IMR-90 (cell line): ENCODE data around the gene POMZP3. TPM values are rescaled to one million over a fixed set of nuclear protein-coding genes. Genes with fewer than 3 reads are reported as not detected.
"Not testable (repeated sequence)": the region's sequence is repeated elsewhere in the genome, so short reads cannot be mapped to it uniquely, and the experiment has no call there.

ENCODE experiments used
- ATAC-seq: fragments of 200-7000 bp; cut with Tn5 transposase; 2 replicates; pipeline ENCODE4 v1.9.1; 2020; ENCODE audit warnings: low read depth, mild to moderate bottlenecking, moderate library complexity
- BruUV-seq: library from RNA; stranded (reverse); fragments of 400-500 nt; replicated peaks from 2 replicates; lab custom pipeline; 2021; lab: Mats Ljungman, UMichigan
- CTCF ChIA-PET: fragments of 300-600 bp; formaldehyde crosslinking; extraction: SDS; loops from one replicate; lab custom pipeline; 2021; ENCODE audit warnings: antibody characterized with exemption; lab: Yijun Ruan, JAX
- POLR2A ChIA-PET: fragments of 300-600 bp; sonication (Branson Sonifier 250); formaldehyde crosslinking; loops from one replicate; lab custom pipeline; 2022; ENCODE audit warnings: antibody characterized with exemption; ENCODE audit not compliant: unreplicated experiment; lab: Charles Lee
- DNase-seq: peaks from one replicate; pipeline ENCODE4 v3.0.0; 2013
- H2AFZ ChIP-seq: replicated peaks from 2 replicates; pipeline ENCODE3; 2013; ENCODE audit warnings: low read length, mild to moderate bottlenecking; ENCODE audit not compliant: poor library complexity
- H2AK5ac ChIP-seq: 2 replicates; pipeline ENCODE4 v1.6.1; 2013; ENCODE audit warnings: low read depth, low read length, inconsistent platforms
- H2AK9ac ChIP-seq: replicated peaks from 2 replicates; pipeline ENCODE3; 2013; ENCODE audit warnings: mild to moderate bottlenecking, low read depth, low read length, moderate library complexity; ENCODE audit not compliant: poor library complexity
- H2BK120ac ChIP-seq: 2 replicates; pipeline ENCODE4 v1.6.1; 2013; ENCODE audit warnings: low read depth, low read length, inconsistent platforms
- H2BK15ac ChIP-seq: 3 replicates; pipeline ENCODE4 v1.6.1; 2013; ENCODE audit warnings: low read depth, low read length, inconsistent platforms
- H2BK20ac ChIP-seq: 2 replicates; pipeline ENCODE4 v1.6.1; 2013; ENCODE audit warnings: low read depth, mild to moderate bottlenecking, inconsistent platforms, low read length, moderate library complexity
- H2BK5ac ChIP-seq: 2 replicates; pipeline ENCODE4 v1.6.1; 2013; ENCODE audit warnings: mild to moderate bottlenecking, low read depth, low read length, inconsistent platforms; ENCODE audit not compliant: poor library complexity, severe bottlenecking
- H3K14ac ChIP-seq: replicated peaks from 2 replicates; pipeline ENCODE4 v1.6.1; 2013; ENCODE audit warnings: low read depth, low read length, inconsistent platforms
- H3K18ac ChIP-seq: 2 replicates; pipeline ENCODE4 v1.6.1; 2013; ENCODE audit warnings: low read depth, low read length, control low read depth
- H3K23ac ChIP-seq: 2 replicates; pipeline ENCODE4 v1.6.1; 2013; ENCODE audit warnings: low read depth, low read length, inconsistent platforms
- H3K27ac ChIP-seq: 2 replicates; pipeline ENCODE4 v1.5.1; 2013; ENCODE audit warnings: mild to moderate bottlenecking, control low read depth, low read length; ENCODE audit not compliant: insufficient read depth
- H3K27me3 ChIP-seq: 2 replicates; pipeline ENCODE4 v1.6.1; 2013; ENCODE audit warnings: low read length; ENCODE audit not compliant: control insufficient read depth, insufficient read depth
- H3K36me3 ChIP-seq: 2 replicates; pipeline ENCODE4 v1.6.1; 2013; ENCODE audit warnings: low read length, mixed read lengths; ENCODE audit not compliant: control insufficient read depth, insufficient read depth
- H3K4ac ChIP-seq: 2 replicates; pipeline ENCODE4 v1.6.1; 2013; ENCODE audit warnings: low read depth, low read length, inconsistent platforms
- H3K4me1 ChIP-seq: 2 replicates; pipeline ENCODE4 v1.6.1; 2013; ENCODE audit warnings: low read length, mixed read lengths; ENCODE audit not compliant: control insufficient read depth, insufficient read depth
- H3K4me2 ChIP-seq: 2 replicates; pipeline ENCODE4 v1.6.1; 2013; ENCODE audit warnings: low read depth, mild to moderate bottlenecking, control low read depth, low read length, moderate library complexity
- H3K4me3 ChIP-seq: 2 replicates; pipeline ENCODE4 v1.5.1; 2013; ENCODE audit warnings: low read depth, mild to moderate bottlenecking, control low read depth, low read length, moderate library complexity; ENCODE audit not compliant: insufficient read depth
- H3K56ac ChIP-seq: 2 replicates; pipeline ENCODE4 v1.6.1; 2013; ENCODE audit warnings: low read length, inconsistent platforms; ENCODE audit not compliant: insufficient read depth; ENCODE audit errors: extremely low read depth
- H3K79me1 ChIP-seq, 2 experiments: 2 replicates each; pipeline ENCODE4 v1.6.1; 2013; ENCODE audit warnings: low read length in 2 of 2, inconsistent platforms in 1 of 2, low read depth in 1 of 2
- H3K9ac ChIP-seq: 2 replicates; pipeline ENCODE4 v1.6.1; 2013; ENCODE audit warnings: low read depth, low read length, control low read depth
- H3K9me1 ChIP-seq: 2 replicates; pipeline ENCODE4 v1.6.1; 2013; ENCODE audit warnings: low read length, inconsistent platforms; ENCODE audit not compliant: insufficient read depth
- H3K9me3 ChIP-seq: 2 replicates; pipeline ENCODE4 v1.6.1; 2013; ENCODE audit warnings: low read length; ENCODE audit not compliant: control insufficient read depth, insufficient read depth
- H4K20me1 ChIP-seq: 2 replicates; pipeline ENCODE4 v1.6.1; 2013; ENCODE audit warnings: low read length, inconsistent platforms; ENCODE audit not compliant: insufficient read depth
- H4K5ac ChIP-seq: 2 replicates; pipeline ENCODE4 v1.6.1; 2013; ENCODE audit warnings: mild to moderate bottlenecking, low read depth, low read length, control low read depth
- H4K8ac ChIP-seq, 2 experiments: 2 replicates each; pipeline ENCODE4 v1.6.1; 2013; ENCODE audit warnings: low read depth in 2 of 2, low read length in 2 of 2, control low read depth in 1 of 2, inconsistent platforms in 1 of 2
- H4K91ac ChIP-seq: 2 replicates; pipeline ENCODE4 v1.6.1; 2013; ENCODE audit warnings: low read depth, low read length, inconsistent platforms; ENCODE audit not compliant: insufficient read depth
- WGBS, 2 experiments: methylation state at CpG; one replicate each; pipeline versions ENCODE4 v1.1.5 to v1.1.7; 2013; ENCODE audit warnings: missing lambda C conversion rate in 2 of 2; ENCODE audit not compliant: insufficient read length in 1 of 2; ENCODE audit errors: extremely low coverage in 2 of 2; 5-methylcytosine and 5-hydroxymethylcytosine counted together
- dilution Hi-C: fragments of 300-500 bp; cut with HindIII; formaldehyde crosslinking; loops from one replicate; pipeline ENCODE4 v1.14.3; 2018; ENCODE audit warnings: low sequenced_read_pairs; ENCODE audit not compliant: unreplicated experiment
- in situ Hi-C: fragments of 300-500 bp; cut with MboI; formaldehyde crosslinking; loops from 3 replicates; pipeline ENCODE4 v1.14.3; 2019; ENCODE audit warnings: low sequenced_read_pairs, inconsistent platforms, mixed read lengths
- intact Hi-C: fragments of 100-400 bp; cut with micrococcal nuclease; formaldehyde crosslinking; loops from 2 replicates; pipeline ENCODE4 v1.10.0; 2022
- polyA plus RNA-seq, 3 experiments: library from polyadenylated mRNA; depleted of rRNA; stranded (reverse); fragments of >200 nt; gene quantifications; 2 replicates each; pipeline ENCODE4 v1.2.3, GENCODE V29; 2012; ENCODE audit warnings: low replicate concordance in 1 of 3
- total RNA-seq: library from RNA; depleted of rRNA; stranded (reverse); fragments of >200 nt; gene quantifications from 2 replicates; pipeline ENCODE4 v1.2.3, GENCODE V29; 2012

Gene POMZP3
- total and polyA plus RNA-seq, 2 of the 4 experiments (the other 2 are of a cell fraction), result 1.4 to 4.8 TPM

DNA sequence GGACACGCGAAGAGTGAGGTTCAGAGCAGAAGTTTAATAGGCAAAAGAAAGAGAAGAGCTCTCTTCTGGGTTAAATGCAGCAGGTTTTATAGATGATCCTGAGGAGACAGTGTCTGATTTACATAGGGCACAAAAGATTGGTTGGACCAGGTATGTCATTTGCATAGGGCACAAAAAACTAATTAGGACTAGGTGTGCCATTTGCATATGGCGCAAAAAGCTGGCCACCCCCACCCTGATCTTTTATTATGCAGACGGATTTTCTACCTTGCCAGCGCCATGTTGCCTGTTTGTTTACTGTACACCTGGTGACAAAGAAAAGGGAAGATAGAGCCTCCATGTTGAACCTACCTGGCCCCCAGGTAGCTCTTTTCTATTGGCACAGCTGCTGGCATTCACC, 46.3 kb upstream of the POMZP3 start:
- CTCF ChIA-PET, H4K91ac ChIP-seq, H2AK5ac ChIP-seq, H2BK120ac ChIP-seq, BruUV-seq, H3K14ac ChIP-seq, intact Hi-C loops, H3K4ac ChIP-seq, H3K27me3 ChIP-seq, H2BK20ac ChIP-seq, H3K36me3 ChIP-seq, H4K5ac ChIP-seq, H3K79me1 ChIP-seq, H2BK5ac ChIP-seq, H3K4me2 ChIP-seq, H3K9ac ChIP-seq, H3K23ac ChIP-seq, H4K8ac ChIP-seq, DNase-seq, H3K9me1 ChIP-seq, H3K4me1 ChIP-seq, H2BK15ac ChIP-seq, H4K20me1 ChIP-seq, H3K9me3 ChIP-seq, in situ Hi-C loops, dilution Hi-C loops, H3K27ac ChIP-seq, H3K56ac ChIP-seq, H2AFZ ChIP-seq, H3K4me3 ChIP-seq, H2AK9ac ChIP-seq, POLR2A ChIA-PET, H3K18ac ChIP-seq, ATAC-seq: not testable (repeated sequence)
- no CpG with 5 or more reads among the region's 5 CpGs for WGBS, 2 experiments

DNA sequence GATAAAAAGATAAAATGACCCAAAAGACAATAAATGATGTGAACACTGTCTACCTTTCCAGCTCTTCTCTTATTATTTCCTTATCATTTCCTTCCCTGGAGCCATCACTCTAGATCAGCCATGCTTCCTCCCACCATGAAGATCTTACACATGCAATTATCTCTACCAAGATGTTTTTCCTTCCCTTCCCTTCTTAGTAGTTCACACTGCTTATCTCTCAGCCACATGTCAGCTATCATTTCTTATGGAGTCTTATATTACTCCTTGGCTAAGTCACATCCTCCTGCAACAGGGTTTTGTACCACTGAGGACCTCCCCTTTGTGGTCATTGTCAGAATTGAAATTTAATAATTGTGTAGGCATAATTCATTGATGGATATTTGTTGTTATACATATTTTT, 32.1 kb upstream of the POMZP3 start:
- H3K23ac ChIP-seq, H3K56ac ChIP-seq, H2BK120ac ChIP-seq, H3K9me3 ChIP-seq, H2BK20ac ChIP-seq, H3K27ac ChIP-seq, H2AK5ac ChIP-seq, POLR2A ChIA-PET, H3K79me1 ChIP-seq, H3K4me3 ChIP-seq, in situ Hi-C loops, BruUV-seq, H3K14ac ChIP-seq, H3K27me3 ChIP-seq, intact Hi-C loops, H3K4me1 ChIP-seq, H4K8ac ChIP-seq, H3K9ac ChIP-seq, H3K4ac ChIP-seq, H2AK9ac ChIP-seq, DNase-seq, ATAC-seq, H4K20me1 ChIP-seq, H4K91ac ChIP-seq, H3K4me2 ChIP-seq, H3K36me3 ChIP-seq, dilution Hi-C loops, H3K18ac ChIP-seq, H3K9me1 ChIP-seq, H4K5ac ChIP-seq, H2AFZ ChIP-seq, H2BK15ac ChIP-seq, H2BK5ac ChIP-seq: not testable (repeated sequence)
- CTCF ChIA-PET, result interaction anchor here (0.6 kb wide), 1 partner anchor 31 kb away, joined by 3 read pairs; no protein-coding TSS in a partner anchor
